Measurements from ENCODE around the gene DCAF11. TPM values are rescaled to one million over a fixed set of nuclear protein-coding genes. Genes with fewer than 3 reads are reported as not detected.
A peak's percentile ranks its signal among the peaks of the same experiment; 100 is the strongest.

DCAF11 gene
- total and polyA plus RNA-seq, 10 donors = 28.7 to 110 (median 76.7) TPM

GRCh38 chr14:24122416-24122815 lies 7.8 kb downstream of the DCAF11 start:
- WGBS, 5 donors = 70 to 90% (median 83%) methylated on average over 4 of the region's 4 CpGs
- Histone ChIP-seq H3K4me1 (peaks cover 0 to 46% (median 23%) of the 10 kb centered on the region in 6 donors), H3K27me3 (replicated peaks in 1 of 7) (no peaks in the 10 kb centered on the region), H3K36me3 (peaks cover 3 to 79% (median 67%) of the 10 kb centered on the region in 6 donors), H3K27ac (peak overlapping the region in 4 of 8 donors; percentile 43 to 75 (median 70)), H3K9me3 (no peaks in the 10 kb centered on the region), H3K4me3 (no peak overlapping the region)
- no peak for TF ChIP-seq POLR2AphosphoS5 (IDR thresholded peaks at IDR 0.05)
- TF ChIP-seq, protein P1, sequence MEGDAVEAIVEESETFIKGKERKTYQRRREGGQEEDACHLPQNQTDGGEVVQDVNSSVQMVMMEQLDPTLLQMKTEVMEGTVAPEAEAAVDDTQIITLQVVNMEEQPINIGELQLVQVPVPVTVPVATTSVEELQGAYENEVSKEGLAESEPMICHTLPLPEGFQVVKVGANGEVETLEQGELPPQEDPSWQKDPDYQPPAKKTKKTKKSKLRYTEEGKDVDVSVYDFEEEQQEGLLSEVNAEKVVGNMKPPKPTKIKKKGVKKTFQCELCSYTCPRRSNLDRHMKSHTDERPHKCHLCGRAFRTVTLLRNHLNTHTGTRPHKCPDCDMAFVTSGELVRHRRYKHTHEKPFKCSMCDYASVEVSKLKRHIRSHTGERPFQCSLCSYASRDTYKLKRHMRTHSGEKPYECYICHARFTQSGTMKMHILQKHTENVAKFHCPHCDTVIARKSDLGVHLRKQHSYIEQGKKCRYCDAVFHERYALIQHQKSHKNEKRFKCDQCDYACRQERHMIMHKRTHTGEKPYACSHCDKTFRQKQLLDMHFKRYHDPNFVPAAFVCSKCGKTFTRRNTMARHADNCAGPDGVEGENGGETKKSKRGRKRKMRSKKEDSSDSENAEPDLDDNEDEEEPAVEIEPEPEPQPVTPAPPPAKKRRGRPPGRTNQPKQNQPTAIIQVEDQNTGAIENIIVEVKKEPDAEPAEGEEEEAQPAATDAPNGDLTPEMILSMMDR (IDR thresholded peaks at IDR 0.05 in 8 of 11, conservative IDR thresholded peaks at IDR 0.05 in 3 of 11) = no peak
- no peak for TF ChIP-seq POLR2A (IDR thresholded peaks at IDR 0.05)
- intact Hi-C loops (cut with DNase I; ENCODE audit: low total_unique reads) = no loop called here
- DNase-seq = no peak

- Histone ChIP-seq H3K27ac (peak overlapping the region in 5 of 8 donors; percentile 43 to 75 (median 67)), H3K9me3 (no peaks in the 10 kb centered on the region), H3K36me3 (peaks cover 0 to 74% (median 64%) of the 10 kb centered on the region in 6 donors), H3K27me3 (replicated peaks in 1 of 7) (no peaks in the 10 kb centered on the region), H3K4me1 (peaks cover 0 to 46% (median 24%) of the 10 kb centered on the region in 6 donors), H3K4me3 (no peak overlapping the region)
- 87 to 97% (median 92%) methylated on average over 7 to 8 of the region's 8 CpGs for WGBS, 5 donors
- TF ChIP-seq, protein P1 (IDR thresholded peaks at IDR 0.05 in 8 of 11, conservative IDR thresholded peaks at IDR 0.05 in 3 of 11) = no peak
- TF ChIP-seq POLR2AphosphoS5 (IDR thresholded peaks at IDR 0.05) = peak in 2 of 3 donors; percentile 19 to 42
- DNase-seq = peak; percentile 71
- intact Hi-C loops (cut with DNase I; ENCODE audit: low total_unique reads) = no loop called here
These were observed 8.3 kb downstream of the DCAF11 start for GRCh38 chr14:24122898-24123297.

DNA sequence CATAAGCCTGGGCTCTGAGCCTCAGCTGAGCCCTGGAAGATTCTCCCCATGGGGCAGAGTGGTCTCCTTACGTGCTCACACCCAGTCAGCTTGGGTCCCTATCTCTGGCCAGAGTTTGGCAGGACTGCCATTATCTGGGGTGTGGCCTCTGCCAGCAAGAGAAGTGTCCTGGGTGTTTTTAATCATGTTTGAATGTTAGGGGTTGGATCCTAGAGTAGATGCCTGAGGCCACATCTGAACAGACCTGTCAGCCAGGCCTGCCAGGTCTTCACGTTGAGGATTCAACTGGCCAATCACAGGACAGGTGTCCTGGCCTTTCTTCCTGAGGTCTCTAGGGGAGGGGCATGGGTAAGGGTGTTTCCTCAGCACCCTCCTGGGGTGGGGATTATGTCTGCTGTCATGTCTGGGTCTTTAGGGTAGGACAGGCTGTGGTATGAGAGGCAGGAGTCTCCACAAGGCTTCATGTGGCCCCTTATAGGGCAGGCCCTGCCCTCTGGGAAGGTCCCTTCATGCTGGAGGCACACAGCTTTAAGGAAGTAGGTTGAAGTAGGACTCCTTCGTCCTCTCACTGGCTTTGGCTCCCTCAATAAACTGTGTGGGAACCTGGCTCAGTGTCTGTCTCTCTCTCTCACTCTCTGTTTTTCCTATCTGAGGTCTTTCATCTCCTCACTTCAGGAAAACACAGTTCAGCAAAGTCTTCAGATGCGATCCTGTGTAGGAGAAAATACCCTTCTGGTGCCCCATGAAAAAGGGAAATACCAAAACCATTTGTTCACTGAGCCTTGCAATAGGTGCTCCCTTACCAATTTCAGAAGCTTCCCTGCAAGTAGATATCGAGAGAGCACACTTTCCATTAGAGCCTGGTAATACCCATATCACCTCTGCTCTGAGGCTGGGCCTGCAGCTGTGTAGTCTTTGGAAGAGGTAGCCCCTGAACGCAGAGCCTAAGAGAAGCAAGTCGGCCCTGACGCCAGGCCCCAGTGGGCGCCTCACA lies 9.1 kb downstream of the DCAF11 start:
- Histone ChIP-seq H3K27ac (peak overlapping the region in 7 of 8 donors; percentile 18 to 75 (median 51)), H3K27me3 (replicated peaks in 1 of 7) (no peaks in the 10 kb centered on the region), H3K4me3 (no peak overlapping the region), H3K36me3 (peaks cover 0 to 66% (median 56%) of the 10 kb centered on the region in 6 donors), H3K4me1 (peaks cover 0 to 45% (median 24%) of the 10 kb centered on the region in 6 donors), H3K9me3 (no peaks in the 10 kb centered on the region)
- peak; percentile 51 for DNase-seq
- WGBS, 5 donors = 72 to 85% (median 80%) methylated on average over 8 to 9 of the region's 9 CpGs
- no peak for TF ChIP-seq POLR2A (IDR thresholded peaks at IDR 0.05)
- TF ChIP-seq, protein P1 (IDR thresholded peaks at IDR 0.05 in 8 of 11, conservative IDR thresholded peaks at IDR 0.05 in 3 of 11) = no peak
- TF ChIP-seq POLR2AphosphoS5 (IDR thresholded peaks at IDR 0.05) = peak in 1 of 3 donors; percentile 12
- intact Hi-C loops (cut with DNase I; ENCODE audit: low total_unique reads) = no loop called here

- Histone ChIP-seq H3K4me1 (peaks cover 0 to 63% (median 35%) of the 10 kb centered on the region in 6 donors), H3K27ac (no peak overlapping the region), H3K4me3 (no peak overlapping the region), H3K9me3 (no peaks in the 10 kb centered on the region), H3K36me3 (peaks cover 0 to 34% (median 24%) of the 10 kb centered on the region in 6 donors), H3K27me3 (replicated peaks in 1 of 7) (no peaks in the 10 kb centered on the region)
- no peak for TF ChIP-seq POLR2AphosphoS5 (IDR thresholded peaks at IDR 0.05)
- no peak for TF ChIP-seq POLR2A (IDR thresholded peaks at IDR 0.05)
- TF ChIP-seq, protein P1 (IDR thresholded peaks at IDR 0.05 in 8 of 11, conservative IDR thresholded peaks at IDR 0.05 in 3 of 11) = no peak
- no peak for DNase-seq
- intact Hi-C loops (cut with DNase I; ENCODE audit: low total_unique reads) = no loop called here
These were observed 12.4 kb downstream of the DCAF11 start for GRCh38 chr14:24126939-24127338.
